K562 (cell line): ENCODE measurements around the gene FAM200B. TPM values are rescaled to one million over a fixed set of nuclear protein-coding genes. Genes with fewer than 3 reads are reported as not detected.
A peak's percentile ranks its signal among the peaks of the same experiment; 100 is the strongest.

Experiments used
- ARID1B ChIP-seq: fragments of 450-650 bp; IDR thresholded peaks from 2 replicates; pipeline ENCODE4 v1.6.1; 2016; ENCODE audit warnings: antibody characterized with exemption, mild to moderate bottlenecking, inconsistent platforms
- ATF7 ChIP-seq: fragments of 450-650 bp; IDR thresholded peaks from 2 replicates; pipeline ENCODE4 v1.7.1; 2014; ENCODE audit warnings: mild to moderate bottlenecking, moderate library complexity
- CHAMP1 ChIP-seq: fragments of 450-650 bp; IDR thresholded peaks from 2 replicates; pipeline ENCODE4 v1.6.1; 2016; ENCODE audit warnings: mild to moderate bottlenecking
- CREB3 ChIP-seq: fragments of 450-650 bp; conservative IDR thresholded peaks from 2 replicates; pipeline ENCODE4 v1.6.1; 2016; ENCODE audit warnings: missing genetic modification characterization, low read depth, mild to moderate bottlenecking, missing compliant biosample characterization, moderate library complexity
- ELF2 ChIP-seq: fragments of 250-450 bp; sonication (Bioruptor Pico); IDR thresholded peaks from 2 replicates; pipeline ENCODE4 v1.5.0; 2021; ENCODE audit warnings: mild to moderate bottlenecking
- FOXP1 ChIP-seq: sonication (generic); formaldehyde crosslinking; IDR thresholded peaks from 2 replicates; pipeline ENCODE4 v1.8.0; 2022; ENCODE audit warnings: mild to moderate bottlenecking, missing genetic modification reagents
- GABPB1 ChIP-seq: sonication (generic); formaldehyde crosslinking; IDR thresholded peaks from 2 replicates; pipeline ENCODE4 v1.8.0; 2022; ENCODE audit warnings: mild to moderate bottlenecking, missing genetic modification reagents
- GATAD2B ChIP-seq: fragments of 450-650 bp; IDR thresholded peaks from 2 replicates; pipeline ENCODE4 v1.6.1; 2017; ENCODE audit warnings: mild to moderate bottlenecking, borderline replicate concordance
- IRF1 ChIP-seq: sonication (generic); formaldehyde crosslinking; IDR thresholded peaks from 2 replicates; pipeline ENCODE4 v1.8.0; 2022; ENCODE audit warnings: missing genetic modification reagents, mild to moderate bottlenecking, borderline replicate concordance
- KLF16 ChIP-seq: IDR thresholded peaks from 2 replicates; pipeline ENCODE4 v1.6.1; 2016; ENCODE audit warnings: antibody characterized with exemption
- PCBP1 ChIP-seq: fragments of 200-400 bp; formaldehyde crosslinking; IDR thresholded peaks from 2 replicates; pipeline ENCODE4 v1.6.1; 2018; ENCODE audit warnings: mild to moderate bottlenecking, low read depth, low read length; ENCODE audit not compliant: poor library complexity, severe bottlenecking
- RHOXF2B ChIP-seq: fragments of 250-450 bp; sonication (Bioruptor Pico); conservative IDR thresholded peaks from 2 replicates; pipeline ENCODE4 v1.5.1; 2021
- TEAD1 ChIP-seq, 2 experiments: fragments of 450-650 bp in 1 of 2; sonication (generic) in 1 of 2; formaldehyde crosslinking; IDR thresholded peaks; 2 replicates each; pipeline versions ENCODE4 v1.4.0 to v1.8.0; 2020 to 2022; ENCODE audit warnings: mild to moderate bottlenecking in 2 of 2, missing genetic modification reagents in 1 of 2
- ZBTB2 ChIP-seq: fragments of 450-650 bp; IDR thresholded peaks from 2 replicates; pipeline ENCODE4 v1.6.1; 2016; ENCODE audit warnings: antibody characterized with exemption
- ZNF512 ChIP-seq: IDR thresholded peaks from 2 replicates; pipeline ENCODE4 v1.6.1; 2016; ENCODE audit warnings: missing genetic modification characterization, missing compliant biosample characterization
- ZNF592 ChIP-seq: fragments of 450-650 bp; IDR thresholded peaks from 2 replicates; pipeline ENCODE4 v1.6.1; 2017; ENCODE audit warnings: antibody characterized with exemption, mild to moderate bottlenecking
- polyA plus RNA-seq, 8 experiments: library from polyadenylated mRNA; depleted of rRNA in 4 of 8; stranded (reverse) in 5 of 8; unstranded in 3 of 8; fragments of >200 nt; fragmentation: Nextera tagmentation in 2 of 8; fragmentation: Illumina TruSeq in 1 of 8; extraction: Ambion mirVana in 2 of 8; extraction: Trizol in 1 of 8; gene quantifications; 2 replicates each; pipeline versions ENCODE4 v1.2.1 to v1.2.3, GENCODE V29; 2011 to 2014; ENCODE audit warnings: inconsistent platforms in 1 of 8, missing spikeins in 1 of 8
- total RNA-seq, 7 experiments: library from RNA; depleted of rRNA in 6 of 7; stranded (reverse); fragments of >200 nt in 6 of 7; fragmentation: Illumina TruSeq in 2 of 7; extraction: Trizol in 2 of 7; gene quantifications; 2 replicates each; pipeline versions ENCODE4 v1.2.1 to v1.2.3, GENCODE V29; 2011 to 2021; ENCODE audit warnings: low replicate concordance in 1 of 7

FAM200B gene
- total and polyA plus RNA-seq, 9 of the 15 experiments (the other 6 are each of a cell fraction or from before 2014, with no cell fraction given): 17.4 to 48.0 (median 25.5) TPM

GRCh38 chr4:15649914-15650545 lies 31.6 kb upstream of the FAM200B start (continued):
- TF ChIP-seq PCBP1 (no peak), RHOXF2B (CRISPR knock-in tag) (no peak), ELF2 (CRISPR knock-in tag) (no peak), ATF7 (no peak; the same call in 1 of the 2 replicates), FOXP1 (no peak), TEAD1 (CRISPR knock-in tag; IDR thresholded peaks at IDR 0.05) (0 out of 4 replicates have a peak, but pooled peaks of 1 of the 2 experiments have one; percentile 11), KLF16 (no peak), CHAMP1 (peak; percentile 81), GABPB1 (peak; percentile 56; the same call in 1 of the 2 replicates), ZBTB2 (0 out of 2 replicates have a peak, but pooled peaks have one; percentile 33), GATAD2B (0 out of 2 replicates have a peak, but pooled peaks have one; percentile 47), IRF1 (CRISPR knock-in tag) (no peak), ZNF512 (tag) (no peak), ZNF592 (peak; percentile 72), CREB3 (tag) (no peak), ARID1B (peak; percentile 53)
